ENCODE measurements around the gene APCDD1L. TPM values are rescaled to one million over a fixed set of nuclear protein-coding genes. Genes with fewer than 3 reads are reported as not detected.

The APCDD1L gene
- total RNA-seq, 4 donors from 2014 or later = 0.07 to 0.22 TPM; not detected in 2

- in situ Hi-C loops (cut with MboI; ENCODE audit: low sequenced_read_pairs in 4 of 4) = no loop called here
- Histone ChIP-seq H3K27me3 (no peaks in the 10 kb centered on the region), H3K9me3 (no peaks in the 10 kb centered on the region), H3K4me3 (no peak overlapping the region), H3K27ac (no peak overlapping the region), H3K4me1 (peaks cover 38 to 40% of the 10 kb centered on the region in 2 donors), H3K36me3 (no peaks in the 10 kb centered on the region)
- intact Hi-C loops (cut with DNase I; ENCODE audit: low total_unique reads) = no loop called here
- no peak for TF ChIP-seq CTCF (IDR thresholded peaks at IDR 0.05 in 4 of 5, conservative IDR thresholded peaks at IDR 0.05 in 1 of 5)
- no peak for TF ChIP-seq POLR2A (IDR thresholded peaks at IDR 0.05)
- DNase-seq = no peak
- no peak for ATAC-seq
These were observed 80.0 kb downstream of the APCDD1L start for GRCh38 chr20:58435237-58435636.

GRCh38 chr20:58434326-58434725 lies 80.9 kb downstream of the APCDD1L start:
- H3K4me3 ChIP-seq = no peak overlapping the region
- peaks cover 34% of the 10 kb centered on the region in 2 donors for H3K4me1 ChIP-seq
- H3K36me3 ChIP-seq = no peaks in the 10 kb centered on the region
- TF ChIP-seq POLR2A (IDR thresholded peaks at IDR 0.05) = no peak
- TF ChIP-seq CTCF (IDR thresholded peaks at IDR 0.05 in 4 of 5, conservative IDR thresholded peaks at IDR 0.05 in 1 of 5) = no peak
- H3K27me3 ChIP-seq = no peaks in the 10 kb centered on the region
- in situ Hi-C loops (cut with MboI; ENCODE audit: low sequenced_read_pairs in 4 of 4) = no loop called here
- no peak for DNase-seq
- no peaks in the 10 kb centered on the region for H3K9me3 ChIP-seq
- no peak overlapping the region for H3K27ac ChIP-seq
- intact Hi-C loops (cut with DNase I; ENCODE audit: low total_unique reads) = no loop called here
- no peak for ATAC-seq

GRCh38 chr20:58433759-58434158 lies 81.4 kb downstream of the APCDD1L start:
- Histone ChIP-seq H3K4me1 (peaks cover 28 to 31% of the 10 kb centered on the region in 2 donors), H3K9me3 (no peaks in the 10 kb centered on the region), H3K27ac (no peak overlapping the region), H3K27me3 (no peaks in the 10 kb centered on the region), H3K4me3 (no peak overlapping the region), H3K36me3 (no peaks in the 10 kb centered on the region)
- ATAC-seq (no peak), DNase-seq (no peak)
- in situ Hi-C loops (cut with MboI; ENCODE audit: low sequenced_read_pairs in 4 of 4) (no loop called here), intact Hi-C loops (cut with DNase I; ENCODE audit: low total_unique reads) (no loop called here)
- no peak for TF ChIP-seq POLR2A (IDR thresholded peaks at IDR 0.05)
- no peak for TF ChIP-seq CTCF (IDR thresholded peaks at IDR 0.05 in 4 of 5, conservative IDR thresholded peaks at IDR 0.05 in 1 of 5)

- H3K4me1 ChIP-seq = peaks cover 27 to 31% of the 10 kb centered on the region in 2 donors
- TF ChIP-seq POLR2A (IDR thresholded peaks at IDR 0.05) (no peak), CTCF (IDR thresholded peaks at IDR 0.05 in 4 of 5, conservative IDR thresholded peaks at IDR 0.05 in 1 of 5) (no peak)
- intact Hi-C loops (cut with DNase I; ENCODE audit: low total_unique reads) (no loop called here), in situ Hi-C loops (cut with MboI; ENCODE audit: low sequenced_read_pairs in 4 of 4) (no loop called here)
- peak overlapping the region in 2 of 4 donors; percentile 16 to 49 for H3K27ac ChIP-seq
- no peaks in the 10 kb centered on the region for H3K9me3 ChIP-seq
- H3K27me3 ChIP-seq = no peaks in the 10 kb centered on the region
- H3K4me3 ChIP-seq = no peak overlapping the region
- DNase-seq (no peak), ATAC-seq (no peak)
- no peaks in the 10 kb centered on the region for H3K36me3 ChIP-seq
These were observed 82.1 kb downstream of the APCDD1L start for GRCh38 chr20:58433029-58433647.

Data from gastrocnemius medialis (tissue), 4 donors.